Measurements from ENCODE around the gene TCF7L1. TPM values are rescaled to one million over a fixed set of nuclear protein-coding genes. Genes with fewer than 3 reads are reported as not detected.

TCF7L1 gene
- total RNA-seq, 1 experiment from 2014 or later = 30.4 TPM

DNA sequence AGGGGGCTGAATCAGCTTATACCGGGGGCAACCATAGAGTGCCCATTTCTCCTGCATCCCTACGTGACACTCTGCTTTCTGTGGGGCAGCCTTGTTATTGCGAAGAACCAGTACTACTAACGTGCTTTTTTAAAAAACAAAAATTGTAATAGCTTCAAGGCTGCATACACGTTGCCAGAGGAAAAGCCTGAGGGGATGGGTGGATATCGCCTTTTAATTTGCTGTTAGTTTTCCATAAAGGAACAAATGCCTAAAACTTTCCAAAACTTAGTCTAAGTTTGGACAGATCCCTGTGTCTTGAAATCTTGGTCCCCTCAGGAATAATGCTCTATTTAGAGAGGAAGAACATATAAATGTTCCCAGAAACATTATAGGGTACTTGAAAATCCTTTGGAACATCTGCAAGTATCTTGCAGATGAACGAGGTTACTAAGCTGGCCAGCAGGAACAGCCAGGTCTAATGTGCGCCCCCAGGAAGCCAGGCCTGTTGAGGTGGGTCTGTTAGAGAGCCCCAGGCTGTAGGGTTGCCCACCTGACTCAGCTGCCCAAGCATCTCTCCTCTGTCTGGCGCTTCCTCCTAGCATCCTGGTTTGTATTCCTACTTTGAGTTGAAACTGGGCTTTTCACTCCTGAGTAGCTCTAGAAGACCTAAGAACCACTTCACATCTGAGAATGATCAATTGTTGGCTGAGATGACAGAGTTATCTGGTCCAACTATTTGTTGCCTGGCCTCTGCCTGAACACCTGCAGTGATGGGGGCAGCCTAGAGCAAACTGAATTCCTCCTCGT lies 97.7 kb downstream of the TCF7L1 start:
- no peak for DNase-seq (ENCODE audit: low read depth, low spot score)
- TF ChIP-seq REST (IDR thresholded peaks at IDR 0.05; ENCODE audit: insufficient read depth in 1 of 2, low read depth in 2 of 2, low read length in 1 of 2) = no peak
- TF ChIP-seq SIN3A (IDR thresholded peaks at IDR 0.05; ENCODE audit: borderline replicate concordance, insufficient read depth, low read depth, low read length) = no peak
- TF ChIP-seq CTCF (IDR thresholded peaks at IDR 0.05) = no peak
- no peak for TF ChIP-seq POLR2AphosphoS5 (IDR thresholded peaks at IDR 0.05; ENCODE audit: low read depth, low read length)
- no peak for TF ChIP-seq TCF7L2 (IDR thresholded peaks at IDR 0.05; ENCODE audit: low read depth, low read length)
- POLR2A ChIA-PET = no interaction called here

DNA sequence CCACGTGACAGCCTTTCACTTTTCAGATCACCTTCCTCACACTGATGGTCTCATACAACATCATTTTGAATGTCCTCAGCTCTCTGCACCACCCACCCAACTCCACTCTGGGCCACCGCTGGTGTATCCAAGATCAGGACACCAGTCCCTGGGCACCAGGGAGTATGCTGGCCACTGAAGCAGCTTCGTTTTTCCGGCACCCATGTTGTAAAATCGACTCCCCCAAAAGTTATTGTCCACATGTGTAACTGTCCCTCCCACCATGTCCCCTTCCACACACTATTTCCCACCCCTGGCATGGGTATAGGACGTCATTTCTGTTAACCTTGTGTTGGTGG lies 98.2 kb downstream of the TCF7L1 start:
- ATAC-seq (no peak), DNase-seq (ENCODE audit: low read depth, low spot score) (no peak)
- intact Hi-C loops (cut with micrococcal nuclease; ENCODE audit: unreplicated experiment) (no loop called here), in situ Hi-C loops (cut with HindIII; ENCODE audit: low pct_unique_long_range_greater_than_20kb, low sequenced_read_pairs) (no loop called here)
- H3K27me3 ChIP-seq (ENCODE audit: control insufficient read depth, insufficient read depth, low read length) = no peaks in the 10 kb centered on the region
- H3K9me3 ChIP-seq (ENCODE audit: control insufficient read depth, insufficient read depth, low read depth, low read length) = no peaks in the 10 kb centered on the region
- H3K4me3 ChIP-seq (ENCODE audit: low read depth in 2 of 2, low read length in 2 of 2) = no peak overlapping the region
- ChIA-PET POLR2A (no interaction called here), CTCF (interaction anchor here (0.6 kb wide), 1 partner anchor 165 kb away, joined by 3 read pairs; no protein-coding TSS in a partner anchor)
- H3K27ac ChIP-seq (ENCODE audit: low read length) = no peak overlapping the region
- BruUV-seq (replicated peaks) = no TSS peak
- no peaks in the 10 kb centered on the region for H3K4me1 ChIP-seq (ENCODE audit: control insufficient read depth, insufficient read depth, low read length)
- H3K36me3 ChIP-seq (ENCODE audit: control insufficient read depth, insufficient read depth, low read length) = no peaks in the 10 kb centered on the region
- TF ChIP-seq SIN3A (IDR thresholded peaks at IDR 0.05; ENCODE audit: borderline replicate concordance, insufficient read depth, low read depth, low read length) (no peak), REST (IDR thresholded peaks at IDR 0.05; ENCODE audit: insufficient read depth in 1 of 2, low read depth in 2 of 2, low read length in 1 of 2) (no peak), CTCF (IDR thresholded peaks at IDR 0.05) (no peak), TCF7L2 (IDR thresholded peaks at IDR 0.05; ENCODE audit: low read depth, low read length) (no peak), POLR2AphosphoS5 (IDR thresholded peaks at IDR 0.05; ENCODE audit: low read depth, low read length) (no peak)

More for the DNA sequence above, 97.7 kb downstream of the TCF7L1 start:
- CTCF ChIA-PET = interaction anchor here (0.6 kb wide), 1 partner anchor 164 kb away, joined by 3 read pairs; no protein-coding TSS in a partner anchor
- 0 out of 2 replicates have a peak, but pooled peaks have one; percentile 44 for ATAC-seq
- intact Hi-C loops (cut with micrococcal nuclease; ENCODE audit: unreplicated experiment) (no loop called here), in situ Hi-C loops (cut with HindIII; ENCODE audit: low pct_unique_long_range_greater_than_20kb, low sequenced_read_pairs) (no loop called here)
- no peaks in the 10 kb centered on the region; the same call in 1 of the 2 replicates for H3K4me1 ChIP-seq (ENCODE audit: control insufficient read depth, insufficient read depth, low read length)
- H3K36me3 ChIP-seq (ENCODE audit: control insufficient read depth, insufficient read depth, low read length) = no peaks in the 10 kb centered on the region
- no peaks in the 10 kb centered on the region for H3K9me3 ChIP-seq (ENCODE audit: control insufficient read depth, insufficient read depth, low read depth, low read length)
- no peak overlapping the region for H3K4me3 ChIP-seq (ENCODE audit: low read depth in 2 of 2, low read length in 2 of 2)
- H3K27ac ChIP-seq (ENCODE audit: low read length) = no peak overlapping the region
- no TSS peak for BruUV-seq (replicated peaks)
- no peaks in the 10 kb centered on the region for H3K27me3 ChIP-seq (ENCODE audit: control insufficient read depth, insufficient read depth, low read length)

All from Panc1 (cell line).